ENCODE data around the gene CAMK2D.

Gene CAMK2D

GRCh38 chr4:113682730-113683537 is 78.6 kb downstream of the CAMK2D start:
- Histone ChIP-seq H3K27me3 (no peaks in the 10 kb centered on the region), H3K27ac (peak overlapping the region; percentile 54 to 69), H3K4me1 (peaks cover 0 to 69% (median 20%) of the 10 kb centered on the region in 4 donors), H3K4me3 (no peak overlapping the region), H3K36me3 (no peaks in the 10 kb centered on the region), H3K9me3 (no peaks in the 10 kb centered on the region)
- TF ChIP-seq, protein P1, sequence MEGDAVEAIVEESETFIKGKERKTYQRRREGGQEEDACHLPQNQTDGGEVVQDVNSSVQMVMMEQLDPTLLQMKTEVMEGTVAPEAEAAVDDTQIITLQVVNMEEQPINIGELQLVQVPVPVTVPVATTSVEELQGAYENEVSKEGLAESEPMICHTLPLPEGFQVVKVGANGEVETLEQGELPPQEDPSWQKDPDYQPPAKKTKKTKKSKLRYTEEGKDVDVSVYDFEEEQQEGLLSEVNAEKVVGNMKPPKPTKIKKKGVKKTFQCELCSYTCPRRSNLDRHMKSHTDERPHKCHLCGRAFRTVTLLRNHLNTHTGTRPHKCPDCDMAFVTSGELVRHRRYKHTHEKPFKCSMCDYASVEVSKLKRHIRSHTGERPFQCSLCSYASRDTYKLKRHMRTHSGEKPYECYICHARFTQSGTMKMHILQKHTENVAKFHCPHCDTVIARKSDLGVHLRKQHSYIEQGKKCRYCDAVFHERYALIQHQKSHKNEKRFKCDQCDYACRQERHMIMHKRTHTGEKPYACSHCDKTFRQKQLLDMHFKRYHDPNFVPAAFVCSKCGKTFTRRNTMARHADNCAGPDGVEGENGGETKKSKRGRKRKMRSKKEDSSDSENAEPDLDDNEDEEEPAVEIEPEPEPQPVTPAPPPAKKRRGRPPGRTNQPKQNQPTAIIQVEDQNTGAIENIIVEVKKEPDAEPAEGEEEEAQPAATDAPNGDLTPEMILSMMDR (IDR thresholded peaks at IDR 0.05), result no peak
- intact Hi-C loops (cut with DNase I; ENCODE audit: low total_unique reads), result no loop called here
- DNase-seq, result no peak

GRCh38 chr4:113678641-113679040 is 82.9 kb downstream of the CAMK2D start:
- intact Hi-C loops (cut with DNase I; ENCODE audit: low total_unique reads), result loop anchor here (10.0 kb wide), 1 partner anchor 124 kb away; no protein-coding TSS in a partner anchor
- TF ChIP-seq, protein P1 (IDR thresholded peaks at IDR 0.05), result no peak

DNA sequence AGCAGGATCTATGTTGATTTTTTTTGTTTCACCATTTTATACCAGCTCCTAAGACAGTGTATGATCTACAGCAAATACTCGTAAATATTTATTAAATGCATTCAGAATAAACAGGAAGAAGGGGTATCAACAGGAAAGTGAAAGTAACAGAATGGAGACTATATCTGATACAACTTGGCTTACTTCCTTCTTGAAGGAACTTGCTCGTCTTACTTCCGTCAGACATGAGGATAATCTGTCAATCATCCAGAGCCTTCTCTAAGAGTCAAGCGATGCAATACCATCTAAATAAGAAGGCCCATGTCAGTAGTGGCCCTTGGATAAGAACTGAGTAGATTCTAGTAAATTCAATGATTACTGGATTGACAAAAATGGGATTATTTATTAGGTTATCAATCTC is 84.2 kb downstream of the CAMK2D start:
- Histone ChIP-seq H3K27ac (peak overlapping the region in 1 of 2 donors; percentile 42), H3K4me1 (peaks cover 0 to 62% (median 32%) of the 10 kb centered on the region in 4 donors), H3K4me3 (no peak overlapping the region), H3K9me3 (no peaks in the 10 kb centered on the region), H3K36me3 (no peaks in the 10 kb centered on the region), H3K27me3 (no peaks in the 10 kb centered on the region)
- intact Hi-C loops (cut with DNase I; ENCODE audit: low total_unique reads), result loop anchor here (10.0 kb wide), 1 partner anchor 123 kb away; no protein-coding TSS in a partner anchor
- TF ChIP-seq, protein P1 (IDR thresholded peaks at IDR 0.05), result no peak
- DNase-seq, result no peak

More at GRCh38 chr4:113678641-113679040, 82.9 kb downstream of the CAMK2D start:
- Histone ChIP-seq H3K27ac (no peak overlapping the region), H3K36me3 (no peaks in the 10 kb centered on the region), H3K4me3 (no peak overlapping the region), H3K4me1 (peaks cover 0 to 67% (median 29%) of the 10 kb centered on the region in 4 donors), H3K9me3 (no peaks in the 10 kb centered on the region), H3K27me3 (no peaks in the 10 kb centered on the region)
- no peak for DNase-seq

DNA sequence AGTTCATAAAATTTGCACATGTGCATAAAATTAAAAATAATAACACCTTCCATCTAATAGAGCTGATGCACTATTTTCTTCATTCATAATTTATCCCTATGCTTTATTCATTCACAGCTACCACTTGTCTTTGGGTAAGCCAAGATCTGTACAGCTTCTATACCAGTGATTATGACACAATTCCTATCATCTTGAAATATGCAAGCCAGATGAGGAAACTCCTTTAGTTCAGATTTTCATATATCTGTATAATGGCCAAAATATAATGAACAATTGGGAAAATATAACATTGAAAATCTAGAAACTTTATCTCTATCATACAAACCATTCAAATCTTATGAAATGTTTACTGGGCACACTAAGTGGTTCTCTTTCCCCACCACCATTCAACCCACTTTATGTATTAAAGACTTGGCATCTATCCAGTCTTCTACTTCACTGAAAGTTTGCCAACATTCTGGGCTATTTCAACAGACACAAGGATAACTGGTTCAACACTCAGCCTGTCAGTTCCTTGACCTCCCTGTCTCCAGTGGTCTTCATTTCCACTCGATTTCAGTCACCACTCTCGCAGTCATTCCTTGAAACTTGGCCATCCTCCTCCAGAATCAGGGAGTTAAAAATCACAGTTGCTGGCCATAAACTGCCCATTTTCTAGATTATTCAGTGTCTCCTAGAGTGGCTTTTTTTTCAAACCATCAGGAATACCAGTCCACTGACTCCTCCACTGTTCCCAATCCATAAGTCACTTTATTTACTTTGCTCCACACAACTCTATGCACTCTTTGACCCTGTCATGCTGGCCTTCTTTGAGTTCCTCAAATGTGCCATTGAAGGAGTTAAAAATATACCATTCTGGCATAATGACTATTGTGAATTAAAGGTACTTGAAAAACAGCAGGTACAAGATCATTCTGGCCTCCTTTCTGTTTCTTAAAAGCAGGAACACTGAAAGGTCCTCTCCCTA is 85.5 kb downstream of the CAMK2D start:
- Histone ChIP-seq H3K36me3 (no peaks in the 10 kb centered on the region), H3K9me3 (no peaks in the 10 kb centered on the region), H3K27ac (peak overlapping the region; percentile 20 to 42), H3K27me3 (no peaks in the 10 kb centered on the region), H3K4me3 (no peak overlapping the region), H3K4me1 (peaks cover 0 to 68% (median 32%) of the 10 kb centered on the region in 4 donors)
- DNase-seq, result no peak
- TF ChIP-seq, protein P1 (IDR thresholded peaks at IDR 0.05), result no peak
- intact Hi-C loops (cut with DNase I; ENCODE audit: low total_unique reads), result loop anchor here (10.0 kb wide), 1 partner anchor 121 kb away; no protein-coding TSS in a partner anchor

- Histone ChIP-seq H3K4me3 (no peak overlapping the region), H3K9me3 (no peaks in the 10 kb centered on the region), H3K27me3 (no peaks in the 10 kb centered on the region), H3K27ac (no peak overlapping the region), H3K36me3 (no peaks in the 10 kb centered on the region), H3K4me1 (peaks cover 0 to 81% (median 34%) of the 10 kb centered on the region in 4 donors)
- no peak for DNase-seq
- intact Hi-C loops (cut with DNase I; ENCODE audit: low total_unique reads), result loop anchor here (10.0 kb wide), 1 partner anchor 120 kb away; no protein-coding TSS in a partner anchor
- TF ChIP-seq, protein P1 (IDR thresholded peaks at IDR 0.05), result no peak
Measured at GRCh38 chr4:113674733-113675132, 86.8 kb downstream of the CAMK2D start.
